ENCODE measurements around the gene HJURP.

The HJURP gene

DNA sequence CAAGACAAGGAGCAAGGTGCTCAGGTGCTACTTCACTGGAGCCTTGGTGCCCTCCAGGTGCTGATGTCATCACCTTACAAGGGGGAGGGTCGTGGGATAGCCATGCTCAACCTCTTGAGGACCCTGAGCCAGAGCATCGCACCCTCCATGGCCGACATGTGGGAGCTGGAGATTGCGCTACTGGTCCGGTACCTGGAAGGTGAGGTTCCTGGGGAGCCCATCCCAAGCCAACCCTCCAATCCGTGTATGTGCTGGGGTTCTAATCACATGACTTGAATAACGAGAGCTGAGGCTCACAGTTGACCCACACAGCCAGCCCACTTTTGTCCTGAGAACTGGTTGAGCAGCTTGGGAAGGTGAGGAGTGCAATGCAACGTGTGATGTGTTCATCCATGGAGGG is 50.3 kb downstream of the HJURP start:
- Mint-ChIP-seq H3K27ac (no peak overlapping the region), H3K36me3 (ENCODE audit: low read depth) (no peaks in the 10 kb centered on the region), H3K27me3 (ENCODE audit: low read depth, poor library complexity) (peaks cover 24% of the 10 kb centered on the region), H3K4me1 (no peaks in the 10 kb centered on the region), H3K9me3 (peaks cover 5% of the 10 kb centered on the region), H3K4me3 (no peak overlapping the region)
- TF ChIP-seq, protein P1, sequence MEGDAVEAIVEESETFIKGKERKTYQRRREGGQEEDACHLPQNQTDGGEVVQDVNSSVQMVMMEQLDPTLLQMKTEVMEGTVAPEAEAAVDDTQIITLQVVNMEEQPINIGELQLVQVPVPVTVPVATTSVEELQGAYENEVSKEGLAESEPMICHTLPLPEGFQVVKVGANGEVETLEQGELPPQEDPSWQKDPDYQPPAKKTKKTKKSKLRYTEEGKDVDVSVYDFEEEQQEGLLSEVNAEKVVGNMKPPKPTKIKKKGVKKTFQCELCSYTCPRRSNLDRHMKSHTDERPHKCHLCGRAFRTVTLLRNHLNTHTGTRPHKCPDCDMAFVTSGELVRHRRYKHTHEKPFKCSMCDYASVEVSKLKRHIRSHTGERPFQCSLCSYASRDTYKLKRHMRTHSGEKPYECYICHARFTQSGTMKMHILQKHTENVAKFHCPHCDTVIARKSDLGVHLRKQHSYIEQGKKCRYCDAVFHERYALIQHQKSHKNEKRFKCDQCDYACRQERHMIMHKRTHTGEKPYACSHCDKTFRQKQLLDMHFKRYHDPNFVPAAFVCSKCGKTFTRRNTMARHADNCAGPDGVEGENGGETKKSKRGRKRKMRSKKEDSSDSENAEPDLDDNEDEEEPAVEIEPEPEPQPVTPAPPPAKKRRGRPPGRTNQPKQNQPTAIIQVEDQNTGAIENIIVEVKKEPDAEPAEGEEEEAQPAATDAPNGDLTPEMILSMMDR (IDR thresholded peaks at IDR 0.05) = no peak
- DNase-seq = no peak

DNA sequence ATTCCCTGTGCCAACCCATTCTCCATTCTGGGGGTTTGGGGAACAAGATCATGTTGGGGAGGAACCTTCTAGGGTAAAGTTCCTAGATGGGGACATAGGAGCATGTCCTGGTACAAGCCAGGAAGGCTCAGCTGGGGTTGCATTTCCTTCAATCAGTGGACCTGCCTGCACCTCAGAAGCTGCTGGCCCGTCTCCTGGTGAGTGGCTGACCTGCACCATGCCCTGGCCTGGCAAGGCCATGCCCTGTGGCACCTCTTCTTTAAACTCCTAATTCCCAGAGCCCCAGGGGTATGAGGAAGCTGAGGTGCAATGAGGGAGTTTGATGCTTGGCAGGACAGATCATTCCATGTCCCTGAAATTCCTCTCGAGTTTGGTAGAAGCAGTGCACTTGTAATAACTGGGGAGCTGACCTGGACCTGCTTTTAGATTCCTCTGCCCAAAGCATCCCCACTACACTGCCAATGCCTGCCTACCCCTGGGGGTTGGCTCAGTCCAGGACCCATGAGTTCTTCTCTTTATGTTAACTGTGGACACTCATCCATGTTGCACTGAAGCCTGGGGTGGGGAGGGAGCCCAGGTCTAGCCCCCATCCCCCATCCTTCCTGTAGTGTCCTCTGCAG is 50.9 kb downstream of the HJURP start:
- TF ChIP-seq, protein P1 (IDR thresholded peaks at IDR 0.05) = no peak
- H3K36me3 Mint-ChIP-seq (ENCODE audit: low read depth) = no peaks in the 10 kb centered on the region

DNA sequence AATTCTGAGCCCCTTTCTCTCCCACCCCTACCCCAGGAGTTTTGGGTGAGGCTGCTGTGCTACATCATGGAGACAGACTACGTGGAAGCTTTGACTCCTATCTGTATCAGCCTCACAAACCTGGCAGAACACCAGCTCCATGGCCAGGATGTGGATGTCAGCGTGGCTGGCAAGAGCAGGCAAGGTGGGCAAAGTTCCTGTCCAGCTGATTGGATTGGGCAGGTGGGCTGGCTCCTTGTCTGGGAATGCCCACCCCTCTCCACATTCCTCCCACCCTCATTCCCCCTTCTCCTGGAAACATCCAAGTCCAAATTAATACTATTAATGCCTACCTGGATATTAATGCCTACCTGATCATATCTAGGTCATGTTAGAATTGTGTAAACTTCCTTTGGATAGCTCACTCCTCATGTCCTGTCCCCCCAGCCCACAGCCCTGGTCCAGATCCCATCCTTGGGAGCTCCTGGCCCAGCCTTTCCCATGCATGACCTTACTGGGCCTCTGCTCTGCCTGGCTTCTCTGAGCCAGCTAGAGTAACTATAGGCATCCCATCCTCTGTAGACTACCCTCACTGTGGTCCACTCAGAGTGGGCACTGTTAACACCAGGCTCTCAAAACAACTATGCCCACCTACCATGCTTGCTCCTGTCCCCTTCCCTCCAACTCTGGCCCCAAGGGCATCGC is 52.1 kb downstream of the HJURP start:
- DNase-seq = no peak
- H3K4me3 Mint-ChIP-seq = no peak overlapping the region
- TF ChIP-seq, protein P1 (IDR thresholded peaks at IDR 0.05) = no peak
- H3K4me1 Mint-ChIP-seq = no peaks in the 10 kb centered on the region
- H3K27me3 Mint-ChIP-seq (ENCODE audit: low read depth, poor library complexity) = peaks cover 23% of the 10 kb centered on the region
- H3K9me3 Mint-ChIP-seq = peaks cover 5% of the 10 kb centered on the region
- no peaks in the 10 kb centered on the region for H3K36me3 Mint-ChIP-seq (ENCODE audit: low read depth)
- no peak overlapping the region for H3K27ac Mint-ChIP-seq

More for the DNA sequence above, 50.9 kb downstream of the HJURP start:
- Mint-ChIP-seq H3K4me3 (no peak overlapping the region), H3K27me3 (ENCODE audit: low read depth, poor library complexity) (peaks cover 26% of the 10 kb centered on the region), H3K27ac (no peak overlapping the region), H3K9me3 (peaks cover 5% of the 10 kb centered on the region), H3K4me1 (no peaks in the 10 kb centered on the region)
- DNase-seq = no peak

DNA sequence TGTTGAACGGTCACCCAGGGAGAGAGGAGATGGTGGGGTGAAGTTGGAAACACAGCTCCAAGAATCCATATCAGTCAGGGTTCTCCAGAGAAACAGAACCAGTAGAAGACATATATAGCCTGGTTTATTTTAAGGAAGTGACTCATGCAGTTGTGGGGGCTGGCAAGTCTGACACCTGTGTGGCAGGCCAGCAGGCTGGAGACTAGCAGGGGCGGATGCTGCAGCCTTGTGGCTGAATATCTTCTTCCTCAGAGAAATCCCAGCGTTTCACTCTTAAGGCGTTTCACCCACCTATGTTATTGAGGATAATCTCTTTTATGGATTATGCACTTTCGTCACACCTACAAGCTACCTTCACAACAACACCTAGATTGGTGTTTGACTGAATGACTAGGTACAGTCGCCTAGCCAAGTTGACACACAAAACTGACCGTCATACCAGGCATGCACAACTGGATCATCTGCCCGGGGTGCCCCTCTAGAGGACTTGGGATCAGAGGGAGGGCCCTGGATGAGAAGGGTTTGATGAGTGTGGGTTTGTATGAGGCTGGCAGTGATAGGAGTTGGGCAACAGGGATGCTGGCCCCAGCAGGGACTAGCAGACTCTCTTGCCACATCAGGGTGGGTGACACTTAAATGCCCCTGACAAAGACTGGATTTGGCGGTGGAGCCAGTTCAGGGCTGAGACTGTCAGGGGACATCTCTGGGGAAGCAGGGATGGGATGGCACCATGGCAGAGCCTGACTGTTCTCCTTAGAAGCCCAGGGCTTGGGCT is 52.8 kb downstream of the HJURP start:
- Mint-ChIP-seq H3K4me1 (no peaks in the 10 kb centered on the region), H3K27ac (no peak overlapping the region), H3K36me3 (ENCODE audit: low read depth) (no peaks in the 10 kb centered on the region), H3K27me3 (ENCODE audit: low read depth, poor library complexity) (peaks cover 23% of the 10 kb centered on the region), H3K4me3 (no peak overlapping the region), H3K9me3 (peaks cover 5% of the 10 kb centered on the region)
- TF ChIP-seq, protein P1 (IDR thresholded peaks at IDR 0.05) = no peak
- no peak for DNase-seq

DNA sequence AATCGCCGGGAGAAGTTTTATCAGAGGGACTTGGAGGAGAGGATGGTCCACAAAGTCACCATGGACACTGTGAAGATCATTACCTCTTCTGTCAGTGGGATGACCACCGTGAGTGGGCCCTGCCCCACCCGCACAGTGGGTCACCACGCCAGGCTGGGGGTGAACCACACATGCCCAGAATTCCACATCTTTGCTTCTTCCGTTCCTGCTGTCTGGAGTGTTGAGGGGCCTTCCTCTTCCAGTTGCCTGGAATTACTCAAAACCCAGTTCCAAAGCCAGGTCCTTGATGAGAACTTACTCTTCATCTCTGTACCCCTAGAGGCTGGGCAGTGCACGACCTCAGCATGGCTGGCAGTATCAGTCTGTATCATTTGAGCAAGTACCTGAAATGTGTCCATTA is 54.1 kb downstream of the HJURP start:
- Mint-ChIP-seq H3K27ac (no peak overlapping the region), H3K9me3 (peaks cover 5% of the 10 kb centered on the region), H3K36me3 (ENCODE audit: low read depth) (no peaks in the 10 kb centered on the region), H3K4me3 (no peak overlapping the region), H3K27me3 (ENCODE audit: low read depth, poor library complexity) (peaks cover 16% of the 10 kb centered on the region), H3K4me1 (no peaks in the 10 kb centered on the region)
- no peak for DNase-seq
- TF ChIP-seq, protein P1 (IDR thresholded peaks at IDR 0.05) = no peak

All from nephron progenitor cell (in vitro differentiated cells).